Body of pancreas (tissue), 4 donors: ENCODE measurements around the gene CRLF3.
A peak's percentile ranks its signal among the peaks of the same experiment; 100 is the strongest.

Source experiments
- CTCF ChIP-seq, 7 experiments: fragments of 450-650 bp in 4 of 7; fragments of 200-600 bp in 3 of 7; sonication (generic) in 3 of 7; IDR thresholded peaks; one replicate each; pipeline ENCODE4 v1.5.1; 2016 to 2019; ENCODE audit warnings: antibody characterized with exemption in 7 of 7
- POLR2A ChIP-seq, 3 donors: fragments of 450-650 bp; IDR thresholded peaks; one replicate each; pipeline ENCODE4 v1.6.1; 2016; ENCODE audit warnings: antibody characterized with exemption in 3 of 3, mild to moderate bottlenecking in 2 of 3

DNA sequence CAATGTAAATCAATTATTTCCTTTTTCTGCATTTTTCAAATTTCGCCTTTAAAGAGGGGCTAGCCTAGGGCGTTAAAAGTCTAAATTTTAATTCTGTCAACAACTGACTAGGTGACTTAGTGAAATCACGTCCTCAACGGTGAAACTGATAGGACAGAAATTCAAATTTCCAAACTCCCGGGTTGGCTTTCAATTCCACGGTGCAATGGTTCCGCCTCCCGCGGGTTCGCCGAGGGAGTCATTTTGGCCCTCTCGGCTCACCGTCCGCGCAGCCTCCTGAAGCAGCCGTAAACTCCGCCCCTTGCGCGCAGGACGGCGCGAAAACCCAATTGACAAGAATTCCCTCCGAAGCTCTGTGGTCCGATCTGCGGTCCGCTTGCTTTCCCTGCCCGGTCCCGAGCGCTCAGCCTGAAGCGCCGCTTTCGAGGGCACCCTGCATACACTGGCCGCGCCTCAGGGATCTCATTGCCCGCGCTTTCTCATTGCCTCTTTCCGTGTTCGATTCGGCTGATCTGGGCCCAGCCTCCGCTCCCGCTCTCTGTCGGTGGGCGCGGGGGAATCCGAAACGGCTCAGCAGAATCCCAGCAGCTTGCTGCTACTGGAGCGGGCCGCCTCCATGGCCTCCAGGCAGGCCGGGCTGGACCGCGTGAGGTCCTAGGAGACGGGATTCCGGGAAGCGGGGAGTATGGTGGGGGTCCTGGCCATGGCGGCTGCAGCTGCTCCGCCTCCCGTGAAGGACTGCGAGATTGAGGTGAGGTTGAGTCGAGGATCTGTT, 7.4 kb upstream of the CRLF3 start, which contains the start of gene ATAD5:
- TF ChIP-seq CTCF (IDR thresholded peaks at IDR 0.05) (peak in 1 of 7 experiments; percentile 26), POLR2A (IDR thresholded peaks at IDR 0.05) (peak in 1 of 3 donors; percentile 18)
